Keratinocyte (primary cell): ENCODE data around the gene IGFBP1. TPM values are rescaled to one million over a fixed set of nuclear protein-coding genes. Genes with fewer than 3 reads are reported as not detected.
A peak's percentile ranks its signal among the peaks of the same experiment; 100 is the strongest.

Experiments used
- DNase-seq: peaks from one replicate; pipeline ENCODE4 v3.0.0-alpha.2; 2011; ENCODE audit warnings: low read depth, missing footprints, low spot score
- FAIRE-seq: peaks from 2 replicates; lab custom pipeline; 2011; peaks lifted over from hg19 to GRCh38; lab: Jason Lieb, UNC
- H2AFZ ChIP-seq: 2 replicates; pipeline ENCODE4 v1.6.0; 2012; ENCODE audit warnings: low read length, control low read depth, inconsistent platforms; ENCODE audit not compliant: control insufficient read depth
- H3K27ac ChIP-seq: 2 replicates; pipeline ENCODE4 v1.5.1; 2011; ENCODE audit warnings: low read length; ENCODE audit not compliant: control insufficient read depth, insufficient read depth
- H3K27me3 ChIP-seq: 3 replicates; pipeline ENCODE4 v1.6.0; 2011; ENCODE audit warnings: low read length; ENCODE audit not compliant: control insufficient read depth, insufficient read depth; ENCODE audit errors: extremely low read depth
- H3K36me3 ChIP-seq, 2 experiments: 2 replicates in 1 of 2; 3 replicates in 1 of 2; pipeline ENCODE4 v1.5.1; 2011; ENCODE audit warnings: low read length in 2 of 2, mild to moderate bottlenecking in 1 of 2; ENCODE audit not compliant: control insufficient read depth in 2 of 2, insufficient read depth in 2 of 2; ENCODE audit errors: extremely low read depth in 1 of 2
- H3K4me1 ChIP-seq: 3 replicates; pipeline ENCODE4 v1.5.1; 2011; ENCODE audit warnings: low read length; ENCODE audit not compliant: control insufficient read depth, insufficient read depth; ENCODE audit errors: extremely low read depth
- H3K4me2 ChIP-seq: 3 replicates; pipeline ENCODE4 v1.6.0; 2011; ENCODE audit warnings: low read depth, low read length; ENCODE audit not compliant: control insufficient read depth, insufficient read depth; ENCODE audit errors: extremely low read depth
- H3K4me3 ChIP-seq, 3 experiments: fragments of 200-600 bp in 1 of 3; sonication (generic) in 1 of 3; 2 replicates in 2 of 3; 3 replicates in 1 of 3; pipeline ENCODE4 v1.5.1; 2011 to 2016; ENCODE audit warnings: low read length in 3 of 3, mild to moderate bottlenecking in 3 of 3, control low read depth in 2 of 3, inconsistent platforms in 1 of 3, low read depth in 1 of 3, mixed read lengths in 1 of 3, mixed run types in 1 of 3, moderate library complexity in 1 of 3; ENCODE audit not compliant: control insufficient read depth in 2 of 3, insufficient read depth in 2 of 3; ENCODE audit errors: extremely low read depth in 1 of 3
- H3K79me2 ChIP-seq: 2 replicates; pipeline ENCODE4 v1.6.0; 2012; ENCODE audit warnings: low read length; ENCODE audit not compliant: control insufficient read depth, insufficient read depth
- H3K9ac ChIP-seq: 3 replicates; pipeline ENCODE4 v1.6.0; 2011; ENCODE audit warnings: low read length; ENCODE audit not compliant: control insufficient read depth, insufficient read depth; ENCODE audit errors: extremely low read depth
- H3K9me1 ChIP-seq: 3 replicates; pipeline ENCODE4 v1.6.0; 2011; ENCODE audit warnings: low read length; ENCODE audit not compliant: control insufficient read depth, insufficient read depth; ENCODE audit errors: extremely low read depth
- H3K9me3 ChIP-seq: 2 replicates; pipeline ENCODE4 v1.5.1; 2012; ENCODE audit warnings: low read depth, low read length; ENCODE audit not compliant: control insufficient read depth
- H4K20me1 ChIP-seq: 3 replicates; pipeline ENCODE4 v1.6.0; 2011; ENCODE audit warnings: low read length; ENCODE audit not compliant: control insufficient read depth, insufficient read depth; ENCODE audit errors: extremely low read depth
- CTCF ChIP-seq, 3 experiments: IDR thresholded peaks in 1 of 3; conservative IDR thresholded peaks in 1 of 3; optimal IDR thresholded peaks in 1 of 3; 2 replicates in 2 of 3; 3 replicates in 1 of 3; pipeline versions ENCODE3 to v1.5.1; 2011; ENCODE audit warnings: low read length in 3 of 3, mild to moderate bottlenecking in 3 of 3, moderate library complexity in 2 of 3, control low read depth in 1 of 3, inconsistent platforms in 1 of 3; ENCODE audit not compliant: insufficient read depth in 2 of 3; ENCODE audit errors: extremely low read depth in 1 of 3
- EZH2 ChIP-seq: IDR thresholded peaks from one replicate; pipeline ENCODE4 v1.6.1; 2012; ENCODE audit warnings: inconsistent platforms, mild to moderate bottlenecking, low read length, moderate library complexity
- dilution Hi-C: fragments of 300-500 bp; cut with MboI; formaldehyde crosslinking; loops from one replicate; pipeline ENCODE4 v1.7.0; 2020; ENCODE audit warnings: low sequenced_read_pairs; ENCODE audit not compliant: extremely low pct_ligation_motif_present
- polyA plus RNA-seq, 5 experiments: library from polyadenylated mRNA; depleted of rRNA in 3 of 5; stranded (reverse) in 3 of 5; stranded (forward) in 1 of 5; unstranded in 1 of 5; fragments of >200 nt; gene quantifications; 1 replicate in 1 of 5; 2 replicates in 3 of 5; 3 replicates in 1 of 5; pipeline versions ENCODE4 v1.2.1 to v1.2.3, GENCODE V29; 2011 to 2012; ENCODE audit warnings: missing spikeins in 2 of 5, low read depth in 1 of 5, low replicate concordance in 1 of 5

Gene IGFBP1
- polyA plus RNA-seq, 1 donor (not counting 4 experiments of a cell fraction or from before 2014, with no cell fraction given), result not detected

GRCh38 chr7:45919993-45920459, 31.7 kb downstream of the IGFBP1 start:
- DNase-seq, result no peak
- Histone ChIP-seq H3K79me2 (no peaks in the 10 kb centered on the region), H2AFZ (no peak overlapping the region), H3K9ac (peak overlapping the region; percentile 14), H3K4me2 (peak overlapping the region; percentile 67), H3K27me3 (peaks cover 40% of the 10 kb centered on the region), H4K20me1 (no peaks in the 10 kb centered on the region), H3K4me1 (peaks cover 33% of the 10 kb centered on the region), H3K27ac (no peak overlapping the region), H3K9me3 (no peaks in the 10 kb centered on the region), H3K9me1 (no peaks in the 10 kb centered on the region), H3K4me3 (peak overlapping the region; percentile 26 to 54 (median 53)), H3K36me3 (no peaks in the 10 kb centered on the region)
- dilution Hi-C loops, result loop anchor here (10.0 kb wide), 1 partner anchor 435 kb away; no protein-coding TSS in a partner anchor
- TF ChIP-seq EZH2, result peak; percentile 92
- TF ChIP-seq CTCF (optimal IDR thresholded peaks at IDR 0.05 in 1 of 3, IDR thresholded peaks at IDR 0.05 in 1 of 3, conservative IDR thresholded peaks at IDR 0.05 in 1 of 3; ENCODE audit: extremely low read depth in 1 of 3, insufficient read depth in 2 of 3, low read length in 3 of 3), result no peak
- FAIRE-seq, result no peak

- peak within 1 kb of the TSS; percentile 28 for H3K9ac ChIP-seq
- H3K27me3 ChIP-seq, result peaks cover 40% of the 10 kb centered on the region
- peak within 1 kb of the TSS; percentile 36 to 54 (median 53) for H3K4me3 ChIP-seq
- no peak for TF ChIP-seq CTCF (optimal IDR thresholded peaks at IDR 0.05 in 1 of 3, IDR thresholded peaks at IDR 0.05 in 1 of 3, conservative IDR thresholded peaks at IDR 0.05 in 1 of 3; ENCODE audit: extremely low read depth in 1 of 3, insufficient read depth in 2 of 3, low read length in 3 of 3)
- TF ChIP-seq EZH2, result peak; percentile 14
- no peak for FAIRE-seq
- peak within 1 kb of the TSS; percentile 94 for H3K4me2 ChIP-seq
- no peak within 1 kb of the TSS for H3K27ac ChIP-seq
- no peaks in the 10 kb centered on the region for H3K79me2 ChIP-seq
- H2AFZ ChIP-seq, result peak within 1 kb of the TSS; percentile 66
- no peaks in the 10 kb centered on the region for H4K20me1 ChIP-seq
- peaks cover 33% of the 10 kb centered on the region for H3K4me1 ChIP-seq
- H3K9me3 ChIP-seq, result no peaks in the 10 kb centered on the region
- H3K9me1 ChIP-seq, result no peaks in the 10 kb centered on the region
- H3K36me3 ChIP-seq, result no peaks in the 10 kb centered on the region
- dilution Hi-C loops, result loop anchor here (10.0 kb wide), 1 partner anchor 434 kb away; no protein-coding TSS in a partner anchor
- DNase-seq, result no peak
Observed at GRCh38 chr7:45920502-45921380, 32.5 kb downstream of the IGFBP1 start, which contains the start of gene IGFBP3. TSS of gene IGFBP3 (minus strand) at chr7:45921272. CDS start at chr7:45921140, 132 bp downstream.
